Activated CD4-positive, alpha-beta T cell treated with anti-CD3 and anti-CD28 coated beads, Interleukin-2, amount 10 ng/mL, durations not matched to agents 24 days and 14 days (primary cell): ENCODE results near the gene C5orf22. TPM values are rescaled to one million over a fixed set of nuclear protein-coding genes. Genes with fewer than 3 reads are reported as not detected.
"Not testable (repeated sequence)": the region's sequence is repeated elsewhere in the genome, so short reads cannot be mapped to it uniquely, and the experiment has no call there.

ENCODE experiments used
- DNase-seq: peaks from one replicate; pipeline ENCODE4 v3.0.0; 2022
- H3K27ac Mint-ChIP-seq: one replicate; pipeline ENCODE4 v1.8.0; 2022; ENCODE audit warnings: mild to moderate bottlenecking, mixed read lengths
- H3K27me3 Mint-ChIP-seq: one replicate; pipeline ENCODE4 v1.8.0; 2022; ENCODE audit warnings: mixed read lengths
- H3K36me3 Mint-ChIP-seq: one replicate; pipeline ENCODE4 v1.8.0; 2022; ENCODE audit warnings: low read depth, mild to moderate bottlenecking, mixed read lengths
- H3K4me1 Mint-ChIP-seq: one replicate; pipeline ENCODE4 v1.8.0; 2021; ENCODE audit warnings: mixed read lengths
- H3K4me3 Mint-ChIP-seq: one replicate; pipeline ENCODE4 v1.8.0; 2022; ENCODE audit warnings: mild to moderate bottlenecking, moderate library complexity, mixed read lengths
- H3K9me3 Mint-ChIP-seq: one replicate; pipeline ENCODE4 v1.8.0; 2021; ENCODE audit warnings: mixed read lengths
- intact Hi-C: fragments of 100-400 bp; cut with micrococcal nuclease; formaldehyde crosslinking; loops from one replicate; pipeline ENCODE4 v1.15.1; 2023
- total RNA-seq: library from RNA; stranded (reverse); gene quantifications from 2 replicates; pipeline ENCODE4 v1.2.3, GENCODE V29; 2022

Gene C5orf22
- total RNA-seq, 1 donor from 2014 or later, result 37.7 TPM

DNA sequence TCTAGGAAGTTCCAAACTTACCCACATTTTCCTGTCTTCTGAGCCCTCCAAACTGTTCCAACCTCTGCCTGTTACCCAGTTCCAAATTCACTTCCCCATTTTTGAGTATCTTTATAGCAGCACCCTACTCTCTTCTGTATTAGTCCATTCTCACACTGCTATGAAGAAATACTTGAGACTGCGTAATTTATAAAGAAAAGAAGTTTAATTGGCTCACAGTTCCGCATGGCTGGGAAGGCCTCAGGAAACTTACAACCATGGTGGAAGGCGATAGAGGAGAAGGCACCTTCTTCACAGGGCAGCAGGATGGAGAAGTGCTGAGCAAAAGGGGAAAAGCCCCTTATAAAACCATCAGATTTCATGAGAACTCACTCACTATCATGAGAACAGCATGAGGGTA lies 34.3 kb downstream of the C5orf22 start:
- H3K9me3 Mint-ChIP-seq, result peaks cover 12% of the 10 kb centered on the region
- H3K27ac Mint-ChIP-seq, intact Hi-C loops, H3K4me1 Mint-ChIP-seq, H3K27me3 Mint-ChIP-seq, DNase-seq, H3K4me3 Mint-ChIP-seq, H3K36me3 Mint-ChIP-seq: not testable (repeated sequence)

DNA sequence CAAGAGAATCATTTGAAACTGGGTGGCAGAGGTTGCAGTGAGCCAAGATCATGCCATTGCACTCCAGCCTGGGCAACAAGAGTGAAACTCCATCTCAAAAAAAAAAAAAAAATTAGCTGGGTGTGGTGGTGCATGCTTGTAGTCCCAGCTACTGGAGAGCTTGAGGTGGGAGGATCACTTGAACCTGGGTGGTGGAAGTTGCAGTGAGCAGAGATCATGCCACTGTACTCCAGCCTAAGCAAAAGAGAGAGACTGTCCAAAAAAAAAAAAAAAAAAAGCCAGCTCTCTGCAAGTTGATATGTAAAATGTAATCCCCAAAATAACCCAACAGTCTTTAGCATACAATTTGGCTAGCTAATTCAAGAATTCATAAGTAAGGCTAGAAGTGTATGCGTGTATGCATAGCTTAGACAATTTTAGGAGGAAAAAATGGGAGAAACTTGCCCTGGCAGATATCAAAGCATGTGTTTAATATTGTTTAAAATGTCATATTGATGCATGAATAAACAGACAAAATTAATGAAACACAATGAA lies 36.3 kb downstream of the C5orf22 start:
- H3K27ac Mint-ChIP-seq, result no peak overlapping the region
- peaks cover 12% of the 10 kb centered on the region for H3K9me3 Mint-ChIP-seq
- no peak overlapping the region for H3K4me3 Mint-ChIP-seq

DNA sequence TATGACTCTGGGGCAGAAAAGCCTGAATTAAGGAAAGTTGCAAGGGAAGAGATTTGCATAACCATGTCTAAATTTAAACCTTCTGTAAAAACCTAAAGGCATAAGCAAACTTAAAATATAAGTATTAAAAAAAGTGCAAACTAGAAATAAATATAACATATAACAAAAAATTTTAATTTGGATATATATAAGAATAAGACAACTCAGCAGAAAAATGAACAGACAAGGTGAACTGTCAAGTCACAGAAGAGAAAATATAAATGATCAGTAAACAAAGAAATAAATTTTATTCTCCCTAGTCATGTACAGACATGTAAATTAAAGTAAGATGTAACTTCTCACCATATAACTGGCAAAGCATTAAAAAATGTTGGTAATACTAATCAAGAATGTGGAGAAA lies 37.0 kb downstream of the C5orf22 start:
- Mint-ChIP-seq H3K9me3 (peaks cover 12% of the 10 kb centered on the region), H3K4me3 (no peak overlapping the region)
- intact Hi-C loops, result no loop called here

More for the DNA sequence above, 36.3 kb downstream of the C5orf22 start:
- intact Hi-C loops, result no loop called here
- H3K4me1 Mint-ChIP-seq, result no peaks in the 10 kb centered on the region
- H3K36me3 Mint-ChIP-seq, result no peaks in the 10 kb centered on the region
- peaks cover 7% of the 10 kb centered on the region for H3K27me3 Mint-ChIP-seq
- no peak for DNase-seq

DNA sequence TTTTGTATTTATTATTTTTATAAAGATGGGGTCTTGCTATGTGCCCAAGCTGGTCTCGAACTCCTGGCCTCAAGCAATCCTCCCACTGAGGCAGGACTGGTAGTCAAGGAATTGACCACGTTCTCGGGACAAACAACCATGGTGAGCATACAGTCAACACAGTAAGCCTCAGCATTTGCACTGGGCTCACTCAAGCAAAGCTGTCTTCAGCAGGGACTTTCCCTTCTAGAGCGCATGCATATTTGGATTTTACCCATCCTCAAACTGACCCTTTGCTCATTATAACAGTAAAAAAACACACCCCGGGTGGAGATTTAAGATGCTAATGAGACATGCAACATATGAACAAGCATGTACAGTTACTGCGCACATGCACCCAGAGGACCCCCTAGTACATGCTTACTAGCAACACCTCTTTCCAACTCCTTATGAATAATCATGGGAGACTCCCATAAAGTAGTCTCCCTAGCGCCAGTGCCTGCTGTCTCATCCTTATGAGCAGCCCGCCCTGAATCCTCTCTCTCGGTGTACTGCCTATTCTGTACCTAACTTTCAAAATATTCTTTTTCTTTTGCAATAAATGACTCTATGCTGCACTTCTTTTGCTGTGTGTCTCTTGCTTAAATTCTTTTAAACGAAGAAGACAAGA lies 41.5 kb downstream of the C5orf22 start:
- intact Hi-C loops, result no loop called here
- no peaks in the 10 kb centered on the region for H3K9me3 Mint-ChIP-seq
- no peaks in the 10 kb centered on the region for H3K36me3 Mint-ChIP-seq
- H3K4me3 Mint-ChIP-seq, result no peak overlapping the region
- no peaks in the 10 kb centered on the region for H3K4me1 Mint-ChIP-seq
- no peak for DNase-seq
- no peak overlapping the region for H3K27ac Mint-ChIP-seq
- peaks cover 20% of the 10 kb centered on the region for H3K27me3 Mint-ChIP-seq

More for the DNA sequence above, 37.0 kb downstream of the C5orf22 start:
- no peak overlapping the region for H3K27ac Mint-ChIP-seq
- no peaks in the 10 kb centered on the region for H3K36me3 Mint-ChIP-seq
- H3K4me1 Mint-ChIP-seq, result no peaks in the 10 kb centered on the region
- no peak for DNase-seq
- peaks cover 7% of the 10 kb centered on the region for H3K27me3 Mint-ChIP-seq

DNA sequence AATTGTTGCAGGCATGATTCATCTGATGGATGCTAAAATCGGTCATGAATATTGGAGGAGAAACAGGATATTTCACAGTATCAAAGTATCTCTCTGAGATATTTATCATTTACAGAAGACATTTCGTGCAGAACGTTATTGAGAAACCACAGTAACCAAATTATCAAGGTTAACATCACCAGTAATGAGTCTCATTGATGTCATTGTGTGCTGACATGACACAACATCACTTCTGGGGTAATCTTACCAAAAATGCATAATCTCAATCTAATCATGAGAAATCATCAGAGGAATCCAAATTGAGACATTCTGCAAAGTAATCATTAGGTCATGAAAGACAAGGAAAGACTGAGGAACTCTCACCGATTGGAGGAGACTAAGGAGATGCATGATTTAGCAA lies 42.7 kb downstream of the C5orf22 start:
- H3K9me3 Mint-ChIP-seq, result no peaks in the 10 kb centered on the region
- intact Hi-C loops, result no loop called here
- H3K27ac Mint-ChIP-seq, result no peak overlapping the region
- DNase-seq, result no peak
- H3K36me3 Mint-ChIP-seq, result no peaks in the 10 kb centered on the region
- peaks cover 18% of the 10 kb centered on the region for H3K27me3 Mint-ChIP-seq
- H3K4me1 Mint-ChIP-seq, result no peaks in the 10 kb centered on the region
- no peak overlapping the region for H3K4me3 Mint-ChIP-seq

DNA sequence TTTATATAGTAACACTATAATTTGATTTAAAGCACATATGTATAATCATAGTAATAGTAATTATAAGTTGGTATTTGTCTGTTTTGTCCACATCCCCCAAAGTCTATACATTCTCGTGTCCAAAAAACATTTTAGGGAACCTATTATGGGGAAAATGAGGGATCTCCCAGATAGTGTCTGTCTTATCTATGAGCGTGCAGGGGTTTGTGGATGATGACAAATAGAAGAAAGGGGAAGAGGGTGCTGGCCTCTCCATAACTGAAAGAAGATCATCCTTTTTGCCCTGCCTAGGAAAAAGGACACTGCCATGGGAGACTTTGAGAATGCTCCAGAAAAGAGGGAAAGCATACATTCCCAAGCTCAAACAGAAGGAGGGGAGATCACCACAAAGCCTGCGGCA lies 45.3 kb downstream of the C5orf22 start:
- Mint-ChIP-seq H3K27ac (no peak overlapping the region), H3K27me3 (peaks cover 13% of the 10 kb centered on the region), H3K36me3 (no peaks in the 10 kb centered on the region), H3K4me3 (no peak overlapping the region), H3K4me1 (no peaks in the 10 kb centered on the region), H3K9me3 (no peaks in the 10 kb centered on the region)
- no peak for DNase-seq
- intact Hi-C loops, result no loop called here

DNA sequence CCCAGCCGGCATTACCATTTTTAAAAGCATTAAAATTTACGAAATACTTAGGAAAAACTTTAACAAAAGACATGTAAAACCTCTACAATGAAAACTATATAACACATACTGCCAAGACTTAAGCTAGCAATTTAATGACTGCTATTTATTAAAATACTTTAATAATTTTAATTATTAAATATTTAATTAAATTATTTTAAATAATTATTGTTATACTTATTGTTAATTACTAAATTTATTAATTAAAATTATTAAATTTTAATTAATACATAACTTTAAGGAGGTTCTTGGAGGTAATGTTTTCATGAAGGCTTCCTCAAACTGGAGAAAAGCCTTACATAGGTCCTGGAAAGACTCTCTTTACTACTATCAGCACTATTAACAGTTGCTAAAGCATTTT lies 47.5 kb downstream of the C5orf22 start:
- intact Hi-C loops, result no loop called here
- no peak overlapping the region for H3K4me3 Mint-ChIP-seq
- no peak for DNase-seq
- H3K36me3 Mint-ChIP-seq, result no peaks in the 10 kb centered on the region
- no peak overlapping the region for H3K27ac Mint-ChIP-seq
- H3K27me3 Mint-ChIP-seq, result peaks cover 17% of the 10 kb centered on the region
- no peaks in the 10 kb centered on the region for H3K4me1 Mint-ChIP-seq
- H3K9me3 Mint-ChIP-seq, result no peaks in the 10 kb centered on the region

DNA sequence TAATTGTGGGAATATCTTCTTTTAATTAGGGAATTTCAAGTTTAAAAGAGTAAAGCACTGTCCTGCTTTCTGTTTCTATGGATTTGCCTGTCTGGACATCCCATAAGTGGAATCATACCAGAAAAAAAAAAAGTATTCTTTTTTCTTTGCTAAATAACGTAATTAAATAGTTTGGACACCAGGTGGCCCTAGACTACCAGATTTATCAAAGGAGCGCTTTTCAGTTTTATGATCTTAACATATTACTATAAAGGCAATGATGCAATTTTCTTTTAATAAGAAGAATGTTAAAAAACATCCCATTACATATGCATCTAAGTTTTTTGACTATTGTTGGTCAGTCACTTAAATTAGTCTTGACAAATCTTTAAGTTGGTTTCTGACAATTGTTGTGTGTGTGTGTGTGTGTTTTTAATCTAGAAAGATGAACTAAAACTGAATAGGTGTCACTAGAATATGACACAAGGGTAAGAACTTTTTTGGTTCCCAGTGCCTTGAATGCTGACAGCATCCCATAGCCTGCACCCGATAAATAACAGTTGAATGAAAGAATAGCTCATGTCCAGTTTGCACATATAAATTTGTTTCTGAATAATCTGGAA lies 49.5 kb downstream of the C5orf22 start:
- intact Hi-C loops, result loop anchor here (2.0 to 5.0 kb wide), 3 partner anchors 495 to 701 kb away; no protein-coding TSS in a partner anchor
- Mint-ChIP-seq H3K4me3 (no peak overlapping the region), H3K4me1 (no peaks in the 10 kb centered on the region), H3K36me3 (no peaks in the 10 kb centered on the region), H3K27me3 (peaks cover 15% of the 10 kb centered on the region), H3K9me3 (no peaks in the 10 kb centered on the region), H3K27ac (no peak overlapping the region)
- DNase-seq, result no peak

DNA sequence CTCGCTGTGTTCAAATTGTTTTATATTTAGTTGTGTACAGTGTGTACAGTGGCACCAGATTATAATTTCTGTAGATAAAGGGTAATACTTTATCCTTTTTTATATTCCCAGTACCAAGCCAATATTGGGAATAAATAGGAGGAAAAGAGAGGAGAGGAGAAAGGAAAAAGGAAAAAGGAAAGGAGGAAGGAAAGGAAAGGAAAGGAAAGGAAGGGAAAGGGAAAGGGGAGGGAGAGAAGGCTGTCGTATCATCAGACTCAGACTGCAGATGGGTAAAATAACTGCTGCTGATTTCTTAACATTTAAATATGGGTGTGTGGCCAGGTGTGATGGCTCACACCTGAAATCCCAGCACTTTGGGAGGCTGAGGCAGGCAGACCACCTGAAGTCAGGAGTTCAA lies 51.0 kb downstream of the C5orf22 start:
- Mint-ChIP-seq H3K4me3 (no peak overlapping the region), H3K27ac (no peak overlapping the region), H3K4me1 (no peaks in the 10 kb centered on the region), H3K36me3 (no peaks in the 10 kb centered on the region), H3K27me3 (peaks cover 13% of the 10 kb centered on the region), H3K9me3 (no peaks in the 10 kb centered on the region)
- DNase-seq, result no peak
- intact Hi-C loops, result loop anchor here (5.0 kb wide), 1 partner anchor 699 kb away; no protein-coding TSS in a partner anchor

DNA sequence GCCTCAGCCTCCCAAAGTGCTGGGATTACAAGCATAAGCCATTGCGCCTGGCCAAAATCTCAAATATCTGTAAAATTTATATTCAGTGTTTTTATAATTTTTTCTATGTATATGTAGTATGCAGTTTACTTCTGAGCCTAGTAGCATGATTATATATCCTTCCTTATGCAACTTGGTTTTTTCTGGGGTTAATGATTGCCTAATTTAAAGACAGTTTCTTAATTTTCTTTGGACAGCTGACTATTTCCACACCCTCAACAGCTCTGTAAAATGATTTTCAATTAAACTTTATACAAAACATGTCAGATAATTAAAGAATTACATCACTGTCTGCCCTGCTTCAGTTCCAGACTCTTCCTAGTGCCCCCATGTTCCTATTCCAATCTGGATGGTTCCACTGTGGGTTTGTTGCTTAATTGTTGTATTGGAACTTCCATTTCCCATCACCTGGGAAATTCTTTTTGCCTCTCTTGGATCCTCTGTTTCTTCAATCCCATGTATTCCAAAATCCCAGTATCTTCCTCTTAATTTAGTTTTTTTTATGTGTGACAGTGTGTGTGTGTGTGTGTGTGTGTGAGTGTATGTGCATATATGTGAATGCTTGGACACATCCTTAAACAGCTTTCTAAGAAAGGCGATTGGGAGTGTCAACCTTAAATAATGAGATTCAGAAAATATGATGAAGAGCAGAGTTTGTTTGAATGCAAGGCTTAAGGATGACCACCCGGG lies 53.2 kb downstream of the C5orf22 start:
- Mint-ChIP-seq H3K27me3 (peaks cover 10% of the 10 kb centered on the region), H3K4me3 (no peak overlapping the region), H3K36me3 (no peaks in the 10 kb centered on the region), H3K4me1 (no peaks in the 10 kb centered on the region), H3K9me3 (no peaks in the 10 kb centered on the region), H3K27ac (no peak overlapping the region)
- DNase-seq, result no peak
- intact Hi-C loops, result no loop called here

DNA sequence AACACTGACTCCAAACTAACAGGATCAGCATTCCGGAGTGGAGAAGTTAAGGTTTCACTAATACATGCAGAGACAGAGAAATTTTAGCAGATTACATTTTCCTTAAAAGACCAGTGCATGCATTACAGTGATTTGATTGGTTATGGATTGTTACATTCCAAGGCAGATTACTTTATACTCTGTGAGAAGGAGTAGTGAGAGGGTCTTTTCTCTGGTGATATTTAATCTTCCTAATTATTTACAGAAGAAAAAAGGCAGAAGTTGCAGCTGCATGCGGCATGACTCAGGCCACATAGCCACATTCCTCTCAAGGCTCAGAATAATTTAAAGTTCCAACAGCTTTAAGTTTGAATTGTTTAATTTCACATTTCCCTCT lies 53.8 kb downstream of the C5orf22 start:
- Mint-ChIP-seq H3K4me3 (no peak overlapping the region), H3K9me3 (no peaks in the 10 kb centered on the region), H3K4me1 (no peaks in the 10 kb centered on the region), H3K36me3 (no peaks in the 10 kb centered on the region), H3K27me3 (peaks cover 10% of the 10 kb centered on the region), H3K27ac (no peak overlapping the region)
- DNase-seq, result no peak
- intact Hi-C loops, result no loop called here

DNA sequence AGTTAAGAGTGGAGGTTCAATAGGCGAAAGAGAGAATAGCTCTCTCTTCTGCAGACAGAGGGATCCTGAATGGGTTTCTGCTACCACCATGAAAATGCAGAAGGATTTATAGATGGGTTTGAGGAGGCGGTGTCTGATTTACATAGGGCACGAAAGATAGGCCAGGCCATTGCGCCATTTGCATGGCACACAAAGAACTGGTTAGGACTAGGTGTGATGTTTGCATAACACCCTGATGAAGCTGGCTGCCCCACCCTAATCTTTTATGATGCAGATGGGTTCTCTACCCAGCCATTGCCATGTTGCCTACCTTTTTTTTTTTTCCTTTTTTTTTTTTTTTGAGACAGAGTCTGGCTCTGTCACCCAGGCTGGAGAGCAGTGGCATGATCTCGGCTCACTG lies 55.4 kb downstream of the C5orf22 start:
- Mint-ChIP-seq H3K27me3 (peaks cover 10% of the 10 kb centered on the region), H3K9me3 (no peaks in the 10 kb centered on the region), H3K27ac (no peak overlapping the region), H3K4me1 (no peaks in the 10 kb centered on the region), H3K4me3 (no peak overlapping the region), H3K36me3 (no peaks in the 10 kb centered on the region)
- DNase-seq, result no peak
- intact Hi-C loops, result no loop called here

DNA sequence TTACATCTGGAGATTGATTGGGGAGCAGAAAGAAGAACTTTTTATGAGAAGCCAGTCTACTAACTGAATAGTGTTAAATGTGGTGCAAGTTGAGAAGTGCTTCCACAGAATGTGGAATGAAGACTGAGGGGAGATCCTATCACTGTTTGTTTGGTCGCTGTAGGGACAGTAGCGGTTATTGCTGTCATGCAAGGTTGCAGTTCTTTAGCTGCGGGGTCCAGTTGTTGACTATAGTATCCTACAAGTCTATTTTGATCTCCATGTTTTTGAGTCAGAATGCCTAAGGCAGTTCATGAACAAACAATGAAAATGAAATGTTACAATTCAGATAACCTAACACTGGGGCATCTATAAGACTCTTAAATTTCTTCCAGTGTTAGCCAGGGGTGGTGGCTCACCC lies 61.6 kb downstream of the C5orf22 start:
- H3K36me3 Mint-ChIP-seq, result no peaks in the 10 kb centered on the region
- DNase-seq, result no peak
- H3K4me3 Mint-ChIP-seq, result no peak overlapping the region
- intact Hi-C loops, result no loop called here
- H3K9me3 Mint-ChIP-seq, result no peaks in the 10 kb centered on the region
- no peak overlapping the region for H3K27ac Mint-ChIP-seq
- no peaks in the 10 kb centered on the region for H3K4me1 Mint-ChIP-seq
- H3K27me3 Mint-ChIP-seq, result peaks cover 4% of the 10 kb centered on the region

DNA sequence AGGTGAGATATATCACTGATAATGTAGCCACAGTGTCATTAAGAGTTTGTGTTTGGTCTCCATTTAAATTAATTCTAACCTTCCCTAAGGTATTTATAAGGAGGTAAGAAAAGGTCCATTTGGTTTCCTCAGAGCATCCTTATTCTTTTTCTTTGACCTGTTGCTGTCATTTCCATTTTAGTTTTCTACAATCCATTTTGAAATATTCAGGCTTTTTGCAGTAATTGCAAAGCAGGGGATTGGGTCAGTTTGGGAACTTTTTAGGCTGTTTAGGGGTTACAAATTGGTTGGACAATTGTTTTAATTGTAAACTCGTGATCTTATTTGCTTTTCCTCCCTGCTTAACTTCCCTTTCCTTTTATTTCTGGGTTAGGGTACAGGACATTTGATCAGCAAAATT lies 64.3 kb downstream of the C5orf22 start:
- DNase-seq, result no peak
- Mint-ChIP-seq H3K4me3 (no peak overlapping the region), H3K9me3 (no peaks in the 10 kb centered on the region), H3K36me3 (no peaks in the 10 kb centered on the region), H3K4me1 (no peaks in the 10 kb centered on the region), H3K27me3 (peaks cover 4% of the 10 kb centered on the region), H3K27ac (no peak overlapping the region)
- intact Hi-C loops, result no loop called here
